CD4-positive, CD25-positive, alpha-beta regulatory T cell (primary cell): ENCODE measurements around the gene PDIK1L. TPM values are rescaled to one million over a fixed set of nuclear protein-coding genes. Genes with fewer than 3 reads are reported as not detected.
"Not testable (repeated sequence)": the region's sequence is repeated elsewhere in the genome, so short reads cannot be mapped to it uniquely, and the experiment has no call there.

Source experiments
- ATAC-seq, 2 donors: fragments of 150-1000 bp; cut with Tn5 transposase; one replicate each; pipeline ENCODE4 v1.10.0; 2021; ENCODE audit warnings: low read depth in 2 of 2, moderate number of reproducible peaks in 2 of 2, moderate library complexity in 1 of 2
- DNase-seq, 3 donors: peaks; one replicate each; pipeline versions ENCODE4 v3.0.0 to v3.0.0-alpha.2; 2012 to 2022; ENCODE audit warnings: mixed read lengths in 1 of 3
- H3K27ac ChIP-seq: one replicate; pipeline ENCODE4 v1.7.0; 2013; ENCODE audit warnings: mild to moderate bottlenecking, low read length; ENCODE audit not compliant: insufficient read depth, poor library complexity, severe bottlenecking
- H3K27me3 ChIP-seq: one replicate; pipeline ENCODE4 v1.7.0; 2013; ENCODE audit warnings: low read length; ENCODE audit not compliant: control insufficient read depth, insufficient read depth
- H3K36me3 ChIP-seq: one replicate; pipeline ENCODE4 v1.7.0; 2013; ENCODE audit warnings: mild to moderate bottlenecking, low read length, moderate library complexity; ENCODE audit not compliant: control insufficient read depth, insufficient read depth
- H3K4me1 ChIP-seq: 2 replicates; pipeline ENCODE4 v1.7.0; 2013; ENCODE audit warnings: mild to moderate bottlenecking, low read length; ENCODE audit not compliant: insufficient read depth, control insufficient read depth, poor library complexity, severe bottlenecking
- H3K4me3 ChIP-seq: one replicate; pipeline ENCODE4 v1.7.0; 2013; ENCODE audit warnings: low read depth, mild to moderate bottlenecking, low read length, moderate library complexity
- H3K9me3 ChIP-seq, 2 experiments: 1 replicate in 1 of 2; 2 replicates in 1 of 2; pipeline ENCODE4 v1.7.0; 2013; ENCODE audit warnings: low read length in 2 of 2, mild to moderate bottlenecking in 1 of 2, moderate library complexity in 1 of 2; ENCODE audit not compliant: control insufficient read depth in 2 of 2
- H3K27ac Mint-ChIP-seq, 3 donors: one replicate each; pipeline ENCODE4 v1.8.0; 2020 to 2022; ENCODE audit warnings: mild to moderate bottlenecking in 3 of 3, mixed read lengths in 3 of 3, moderate library complexity in 2 of 3
- H3K27me3 Mint-ChIP-seq: one replicate; pipeline ENCODE4 v1.8.0; 2022; ENCODE audit warnings: mild to moderate bottlenecking, mixed read lengths
- H3K36me3 Mint-ChIP-seq: one replicate; pipeline ENCODE4 v1.8.0; 2020; ENCODE audit warnings: mixed read lengths
- H3K4me1 Mint-ChIP-seq, 4 donors: one replicate each; pipeline ENCODE4 v1.8.0; 2020 to 2022; ENCODE audit warnings: mixed read lengths in 4 of 4, mild to moderate bottlenecking in 1 of 4
- H3K4me3 Mint-ChIP-seq, 4 donors: one replicate each; pipeline ENCODE4 v1.8.0; 2020 to 2022; ENCODE audit warnings: mild to moderate bottlenecking in 4 of 4, mixed read lengths in 4 of 4, moderate library complexity in 3 of 4
- H3K9me3 Mint-ChIP-seq, 7 donors: one replicate each; pipeline ENCODE4 v1.8.0; 2020 to 2022; ENCODE audit warnings: mixed read lengths in 7 of 7, mild to moderate bottlenecking in 3 of 7, moderate library complexity in 2 of 7
- polyA plus RNA-seq, 4 donors: library from polyadenylated mRNA; unstranded; fragments of 300-500 nt; fragmentation: Illumina TruSeq; gene quantifications; one replicate each; pipeline ENCODE4 v1.2.3, GENCODE V29; 2021
- total RNA-seq: library from RNA; stranded (reverse); gene quantifications from one replicate; pipeline ENCODE4 v1.2.3, GENCODE V29; 2022

Gene PDIK1L
- total and polyA plus RNA-seq, 5 donors from 2014 or later = 5.1 to 11.1 (median 7.0) TPM

GRCh38 chr1:26102119-26102518 lies 9.5 kb upstream of the PDIK1L start:
- peaks cover 0 to 2% (median 0%) of the 10 kb centered on the region in 7 donors for H3K9me3 Mint-ChIP-seq
- no peaks in the 10 kb centered on the region for H3K36me3 Mint-ChIP-seq
- no peaks in the 10 kb centered on the region for H3K9me3 ChIP-seq
- peaks cover 0 to 13% (median 7%) of the 10 kb centered on the region in 4 donors for H3K4me1 Mint-ChIP-seq
- no peak overlapping the region for H3K4me3 ChIP-seq
- H3K27me3 ChIP-seq = peaks cover 2% of the 10 kb centered on the region
- no peaks in the 10 kb centered on the region for H3K36me3 ChIP-seq
- H3K27me3 Mint-ChIP-seq = peaks cover 23% of the 10 kb centered on the region
- H3K4me3 Mint-ChIP-seq = no peak overlapping the region
- no peak for ATAC-seq
- H3K27ac Mint-ChIP-seq = no peak overlapping the region
- no peak overlapping the region for H3K27ac ChIP-seq
- no peaks in the 10 kb centered on the region for H3K4me1 ChIP-seq
- no peak for DNase-seq

- Mint-ChIP-seq H3K4me3 (no peak overlapping the region), H3K9me3 (peaks cover 0 to 2% (median 0%) of the 10 kb centered on the region in 7 donors), H3K36me3 (no peaks in the 10 kb centered on the region), H3K27ac (no peak overlapping the region), H3K4me1 (peaks cover 0 to 13% (median 7%) of the 10 kb centered on the region in 4 donors), H3K27me3 (peaks cover 23% of the 10 kb centered on the region)
- ATAC-seq = no peak
- H3K4me3 ChIP-seq = no peak overlapping the region
- H3K27me3 ChIP-seq = peaks cover 2% of the 10 kb centered on the region
- DNase-seq = no peak
- no peaks in the 10 kb centered on the region for H3K36me3 ChIP-seq
- H3K4me1 ChIP-seq = no peaks in the 10 kb centered on the region
- no peak overlapping the region for H3K27ac ChIP-seq
- no peaks in the 10 kb centered on the region for H3K9me3 ChIP-seq
Observed at GRCh38 chr1:26102526-26102925, 9.1 kb upstream of the PDIK1L start.

GRCh38 chr1:26105226-26105548 lies 6.4 kb upstream of the PDIK1L start:
- not testable (repeated sequence) for DNase-seq, ATAC-seq, H3K4me1 ChIP-seq, H3K36me3 ChIP-seq, H3K27ac ChIP-seq, H3K36me3 Mint-ChIP-seq, H3K27ac Mint-ChIP-seq, H3K9me3 Mint-ChIP-seq, H3K9me3 ChIP-seq, H3K27me3 ChIP-seq, H3K4me3 ChIP-seq
- Mint-ChIP-seq H3K27me3 (peaks cover 12% of the 10 kb centered on the region), H3K4me3 (peak overlapping the region in 2 of 4 donors; percentile 7 to 21), H3K4me1 (peaks cover 0 to 12% (median 8%) of the 10 kb centered on the region in 4 donors)

GRCh38 chr1:26109229-26110164 lies 2.1 kb upstream of the PDIK1L start:
- H3K4me3 ChIP-seq = no peak overlapping the region
- H3K4me1 Mint-ChIP-seq = peaks cover 5 to 39% (median 26%) of the 10 kb centered on the region in 4 donors
- no peak for DNase-seq

GRCh38 chr1:26110731-26111529 lies 694 bp upstream of the PDIK1L start:
- Mint-ChIP-seq H3K4me3 (peak overlapping the region; percentile 85 to 96 (median 94)), H3K36me3 (peaks cover 8% of the 10 kb centered on the region), H3K27ac (peak overlapping the region; percentile 69 to 97 (median 97)), H3K27me3 (no peaks in the 10 kb centered on the region), H3K9me3 (no peaks in the 10 kb centered on the region), H3K4me1 (peaks cover 5 to 40% (median 23%) of the 10 kb centered on the region in 4 donors)
- H3K27me3 ChIP-seq = no peaks in the 10 kb centered on the region
- peaks cover 30% of the 10 kb centered on the region for H3K4me1 ChIP-seq
- H3K4me3 ChIP-seq = peak overlapping the region; percentile 76
- peaks cover 12% of the 10 kb centered on the region for H3K36me3 ChIP-seq
- ATAC-seq = peak; percentile 52 to 54
- H3K27ac ChIP-seq = peak overlapping the region; percentile 81
- no peaks in the 10 kb centered on the region for H3K9me3 ChIP-seq
- peak; percentile 74 to 89 (median 84) for DNase-seq

More at GRCh38 chr1:26109229-26110164, 2.1 kb upstream of the PDIK1L start:
- peaks cover 4% of the 10 kb centered on the region for H3K36me3 ChIP-seq
- peak overlapping the region; percentile 85 to 96 (median 94) for H3K4me3 Mint-ChIP-seq
- peaks cover 30% of the 10 kb centered on the region for H3K4me1 ChIP-seq
- H3K9me3 ChIP-seq = no peaks in the 10 kb centered on the region
- H3K27ac ChIP-seq = no peak overlapping the region
- H3K27ac Mint-ChIP-seq = peak overlapping the region; percentile 69 to 97 (median 97)
- H3K9me3 Mint-ChIP-seq = no peaks in the 10 kb centered on the region
- ATAC-seq = no peak
- peaks cover 4% of the 10 kb centered on the region for H3K27me3 Mint-ChIP-seq
- H3K36me3 Mint-ChIP-seq = peaks cover 5% of the 10 kb centered on the region
- no peaks in the 10 kb centered on the region for H3K27me3 ChIP-seq

GRCh38 chr1:26112407-26112775 lies 767 bp downstream of the PDIK1L start:
- peak overlapping the region; percentile 93 to 95 (median 94) for H3K4me3 Mint-ChIP-seq
- no peak for ATAC-seq

GRCh38 chr1:26114165-26114927 lies 2.7 kb downstream of the PDIK1L start:
- peaks cover 5 to 63% (median 29%) of the 10 kb centered on the region in 4 donors for H3K4me1 Mint-ChIP-seq
- DNase-seq = no peak
- Histone ChIP-seq H3K27me3 (no peaks in the 10 kb centered on the region), H3K4me1 (peaks cover 30% of the 10 kb centered on the region), H3K9me3 (no peaks in the 10 kb centered on the region), H3K4me3 (no peak overlapping the region), H3K36me3 (peaks cover 24% of the 10 kb centered on the region), H3K27ac (no peak overlapping the region)
- ATAC-seq = no peak
- H3K27ac Mint-ChIP-seq = peak overlapping the region in 2 of 3 donors; percentile 37 to 69
- peak overlapping the region; percentile 54 to 93 (median 68) for H3K4me3 Mint-ChIP-seq
- peaks cover 8% of the 10 kb centered on the region for H3K36me3 Mint-ChIP-seq
- no peaks in the 10 kb centered on the region for H3K9me3 Mint-ChIP-seq
- no peaks in the 10 kb centered on the region for H3K27me3 Mint-ChIP-seq

More at GRCh38 chr1:26112407-26112775, 767 bp downstream of the PDIK1L start:
- Mint-ChIP-seq H3K27me3 (no peaks in the 10 kb centered on the region), H3K36me3 (peaks cover 8% of the 10 kb centered on the region), H3K4me1 (peaks cover 5 to 47% (median 23%) of the 10 kb centered on the region in 4 donors), H3K27ac (peak overlapping the region; percentile 14 to 95 (median 91)), H3K9me3 (no peaks in the 10 kb centered on the region)
- Histone ChIP-seq H3K4me3 (peak overlapping the region; percentile 88), H3K27ac (peak overlapping the region; percentile 81), H3K27me3 (no peaks in the 10 kb centered on the region), H3K36me3 (peaks cover 12% of the 10 kb centered on the region), H3K4me1 (peaks cover 30% of the 10 kb centered on the region), H3K9me3 (no peaks in the 10 kb centered on the region)
- peak in 2 of 3 donors; percentile 9 to 49 for DNase-seq
